Panc1 (cell line): ENCODE data around the gene CPAMD8. TPM values are rescaled to one million over a fixed set of nuclear protein-coding genes. Genes with fewer than 3 reads are reported as not detected.
"Not testable (repeated sequence)": the region's sequence is repeated elsewhere in the genome, so short reads cannot be mapped to it uniquely, and the experiment has no call there.

Source experiments
- ATAC-seq: fragments of 200-7000 bp; cut with Tn5 transposase; 2 replicates; pipeline ENCODE4 v1.9.1; 2020; ENCODE audit warnings: mild to moderate bottlenecking, moderate library complexity
- BruUV-seq: library from RNA; stranded (reverse); fragments of 400-500 nt; replicated peaks from 2 replicates; lab custom pipeline; 2021; lab: Mats Ljungman, UMichigan
- CTCF ChIA-PET: fragments of 300-600 bp; sonication (Branson Sonifier 250); formaldehyde crosslinking; loops from one replicate; lab custom pipeline; 2022; ENCODE audit warnings: antibody characterized with exemption; lab: Charles Lee
- POLR2A ChIA-PET: fragments of 300-600 bp; sonication (Branson Sonifier 250); formaldehyde crosslinking; loops from one replicate; lab custom pipeline; 2022; ENCODE audit warnings: antibody characterized with exemption; lab: Charles Lee
- DNase-seq: peaks from one replicate; pipeline ENCODE4 v3.0.0-alpha.2; 2010; ENCODE audit warnings: low read depth, low spot score
- H3K27ac ChIP-seq: 2 replicates; pipeline ENCODE4 v1.5.1; 2011; ENCODE audit warnings: mild to moderate bottlenecking, low read length, inconsistent platforms
- H3K27me3 ChIP-seq: fragments of 200-500 bp; sonication (Bioruptor generic); 2 replicates; pipeline ENCODE4 v1.6.0; 2014; ENCODE audit warnings: low read length, inconsistent platforms; ENCODE audit not compliant: control insufficient read depth, insufficient read depth
- H3K36me3 ChIP-seq: fragments of 200-500 bp; sonication (Bioruptor generic); 2 replicates; pipeline ENCODE4 v1.5.1; 2014; ENCODE audit warnings: inconsistent platforms, mild to moderate bottlenecking, low read length, moderate library complexity; ENCODE audit not compliant: control insufficient read depth, insufficient read depth
- H3K4me1 ChIP-seq: 2 replicates; pipeline ENCODE4 v1.5.1; 2011; ENCODE audit warnings: inconsistent platforms, mild to moderate bottlenecking, low read length, moderate library complexity; ENCODE audit not compliant: control insufficient read depth, insufficient read depth
- H3K4me3 ChIP-seq, 2 experiments: 2 replicates each; pipeline ENCODE4 v1.5.1; 2011 to 2012; ENCODE audit warnings: low read depth in 2 of 2, low read length in 2 of 2, mild to moderate bottlenecking in 2 of 2, inconsistent platforms in 1 of 2, moderate library complexity in 1 of 2
- H3K9me3 ChIP-seq: fragments of 200-500 bp; sonication (Bioruptor generic); 2 replicates; pipeline ENCODE4 v1.5.1; 2014; ENCODE audit warnings: low read depth, mild to moderate bottlenecking, inconsistent platforms, low read length, moderate library complexity; ENCODE audit not compliant: control insufficient read depth, insufficient read depth
- CTCF ChIP-seq: fragments of 450-650 bp; IDR thresholded peaks from 2 replicates; pipeline ENCODE4 v1.5.1; 2017; ENCODE audit warnings: mild to moderate bottlenecking
- POLR2AphosphoS5 ChIP-seq: IDR thresholded peaks from 2 replicates; pipeline ENCODE4 v1.6.1; 2012; ENCODE audit warnings: mild to moderate bottlenecking, low read depth, low read length, moderate library complexity
- REST ChIP-seq, 2 experiments: IDR thresholded peaks; 2 replicates each; pipeline ENCODE4 v1.6.1; 2011 to 2012; ENCODE audit warnings: low read depth in 2 of 2, control low read depth in 1 of 2, low read length in 1 of 2, mild to moderate bottlenecking in 1 of 2, moderate library complexity in 1 of 2; ENCODE audit not compliant: insufficient read depth in 1 of 2
- SIN3A ChIP-seq: IDR thresholded peaks from 2 replicates; pipeline ENCODE4 v1.6.1; 2012; ENCODE audit warnings: low read depth, mild to moderate bottlenecking, low read length, moderate library complexity, borderline replicate concordance; ENCODE audit not compliant: insufficient read depth
- TCF7L2 ChIP-seq: IDR thresholded peaks from 2 replicates; pipeline ENCODE4 v1.6.1; 2011; ENCODE audit warnings: mild to moderate bottlenecking, low read depth, low read length, inconsistent platforms
- in situ Hi-C: cut with HindIII; loops from 2 replicates; pipeline ENCODE4 v1.10.0; 2016; ENCODE audit warnings: low sequenced_read_pairs, low pct_unique_long_range_greater_than_20kb
- intact Hi-C: fragments of 100-400 bp; cut with micrococcal nuclease; formaldehyde crosslinking; loops from one replicate; pipeline ENCODE4 v1.10.0; 2022; ENCODE audit not compliant: unreplicated experiment
- total RNA-seq: library from RNA; stranded (reverse); gene quantifications from one replicate; pipeline ENCODE4 v1.2.1, GENCODE V29; 2021; ENCODE audit not compliant: unreplicated experiment

CPAMD8 gene
- total RNA-seq, 1 experiment from 2014 or later = 2.0 TPM

- in situ Hi-C loops (no loop called here), intact Hi-C loops (no loop called here)
- ChIA-PET POLR2A (no interaction called here), CTCF (no interaction called here)
- no TSS peak for BruUV-seq
- no peak for TF ChIP-seq CTCF
- no peak for TF ChIP-seq REST (IDR thresholded peaks at IDR 0.05; ENCODE audit: insufficient read depth in 1 of 2, low read depth in 2 of 2, low read length in 1 of 2)
- no peak for TF ChIP-seq SIN3A
- TF ChIP-seq TCF7L2 = no peak
- TF ChIP-seq POLR2AphosphoS5 = no peak
- H3K36me3 ChIP-seq = no peaks in the 10 kb centered on the region
- DNase-seq (no peak), ATAC-seq (no peak)
- peaks cover 2% of the 10 kb centered on the region; the same call in 1 of the 2 replicates for H3K9me3 ChIP-seq
- no peak overlapping the region for H3K27ac ChIP-seq
- no peaks in the 10 kb centered on the region for H3K4me1 ChIP-seq
- H3K4me3 ChIP-seq = no peak overlapping the region
- H3K27me3 ChIP-seq = no peaks in the 10 kb centered on the region
Observed at GRCh38 chr19:16876904-16877361, 149.7 kb downstream of the CPAMD8 start.

- H3K27me3 ChIP-seq = no peaks in the 10 kb centered on the region
- ChIA-PET CTCF (no interaction called here), POLR2A (no interaction called here)
- no peaks in the 10 kb centered on the region; the same call in 1 of the 2 replicates for H3K36me3 ChIP-seq
- ATAC-seq = no peak
- H3K27ac ChIP-seq = no peak overlapping the region
- no TSS peak for BruUV-seq
- no peak for DNase-seq
- TF ChIP-seq SIN3A = no peak
- TF ChIP-seq REST (IDR thresholded peaks at IDR 0.05; ENCODE audit: insufficient read depth in 1 of 2, low read depth in 2 of 2, low read length in 1 of 2) = no peak
- no peak for TF ChIP-seq TCF7L2
- no peak for TF ChIP-seq POLR2AphosphoS5
- TF ChIP-seq CTCF = no peak
- intact Hi-C loops = no loop called here
- H3K9me3 ChIP-seq = no peaks in the 10 kb centered on the region
- in situ Hi-C loops = no loop called here
- H3K4me1 ChIP-seq = no peaks in the 10 kb centered on the region
- H3K4me3 ChIP-seq = no peak overlapping the region
Observed at GRCh38 chr19:16875584-16876555, 150.7 kb downstream of the CPAMD8 start.

GRCh38 chr19:16874978-16875299 is 151.7 kb downstream of the CPAMD8 start:
- in situ Hi-C loops, intact Hi-C loops, POLR2A ChIA-PET, DNase-seq, ATAC-seq, H3K27me3 ChIP-seq, H3K4me3 ChIP-seq, BruUV-seq, H3K36me3 ChIP-seq, CTCF ChIA-PET, H3K27ac ChIP-seq, H3K4me1 ChIP-seq, H3K9me3 ChIP-seq: not testable (repeated sequence)
